HG03439 (cell line): Measurements from ENCODE around the gene SEL1L.
A peak's percentile ranks its signal among the peaks of the same experiment; 100 is the strongest.
"Not testable (repeated sequence)": the region's sequence is repeated elsewhere in the genome, so short reads cannot be mapped to it uniquely, and the experiment has no call there.

Experiments used
- ATAC-seq: cut with Tn5 transposase; IDR thresholded peaks from one replicate; pipeline ENCODE4 v1.9.1; 2021; ENCODE audit warnings: mild to moderate bottlenecking, moderate library complexity; ENCODE audit not compliant: unreplicated experiment

The SEL1L gene

DNA sequence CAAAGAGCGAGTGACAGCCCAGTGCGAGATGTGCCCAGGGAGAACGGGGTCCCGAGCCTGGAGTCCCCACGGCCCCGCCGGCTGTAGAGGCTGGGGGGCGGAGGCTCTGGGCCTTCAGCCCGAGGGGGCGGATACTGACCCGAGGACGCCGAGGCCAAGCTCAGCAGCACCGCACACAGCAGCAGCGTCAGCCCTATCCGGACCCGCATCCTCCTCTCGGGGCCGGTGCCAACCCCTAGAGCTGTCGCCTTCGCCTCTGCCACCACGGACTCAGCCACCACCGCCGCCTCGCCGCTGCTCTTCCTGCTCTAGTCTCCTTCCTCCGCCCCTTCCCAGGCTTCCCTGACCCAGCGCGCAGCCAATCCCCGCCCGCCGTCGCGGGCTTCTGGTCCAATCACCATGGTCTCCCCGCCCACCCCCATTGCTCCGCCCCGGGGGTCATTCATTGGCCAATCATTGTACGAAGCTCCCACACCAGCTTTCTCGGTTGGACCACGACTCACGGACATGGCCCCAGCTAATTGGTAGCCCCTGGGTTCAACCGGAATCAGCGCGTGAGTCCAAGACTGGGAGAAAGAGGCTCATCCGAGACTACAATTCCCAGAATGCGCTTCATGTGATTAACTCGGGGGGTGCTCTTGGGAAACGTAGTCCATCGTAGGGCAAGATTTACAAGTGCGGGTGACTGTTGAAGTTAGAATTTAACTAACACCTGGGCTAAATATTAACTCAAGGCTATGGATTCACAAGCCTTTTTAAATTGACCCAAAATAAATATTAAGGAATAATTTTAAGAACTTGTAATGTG lies at the start of gene SEL1L:
TSS of gene SEL1L (minus strand) at position 318 of the 808 bp plus-strand sequence. CDS start at position 209, 109 bp downstream.
- ATAC-seq = peak; percentile 96

DNA sequence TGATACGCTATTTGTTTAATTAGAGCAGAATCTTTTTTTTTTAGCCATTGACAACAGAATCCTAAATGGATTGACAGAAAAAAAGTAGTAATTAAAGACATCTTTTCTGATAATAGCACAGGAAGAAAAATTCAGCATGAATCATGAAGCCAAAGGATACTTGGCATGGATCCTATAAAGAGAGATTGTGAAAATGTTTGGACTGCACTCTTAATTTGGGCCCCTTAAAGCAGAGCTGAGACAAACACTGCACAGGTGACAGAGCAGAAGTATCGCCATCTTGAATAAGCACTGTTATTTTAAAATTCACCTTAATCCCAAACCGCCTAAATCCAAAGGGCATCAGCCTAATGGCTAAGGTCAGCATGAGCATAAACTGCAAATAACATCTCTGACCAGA lies 48.8 kb upstream of the SEL1L start:
- no peak for ATAC-seq

DNA sequence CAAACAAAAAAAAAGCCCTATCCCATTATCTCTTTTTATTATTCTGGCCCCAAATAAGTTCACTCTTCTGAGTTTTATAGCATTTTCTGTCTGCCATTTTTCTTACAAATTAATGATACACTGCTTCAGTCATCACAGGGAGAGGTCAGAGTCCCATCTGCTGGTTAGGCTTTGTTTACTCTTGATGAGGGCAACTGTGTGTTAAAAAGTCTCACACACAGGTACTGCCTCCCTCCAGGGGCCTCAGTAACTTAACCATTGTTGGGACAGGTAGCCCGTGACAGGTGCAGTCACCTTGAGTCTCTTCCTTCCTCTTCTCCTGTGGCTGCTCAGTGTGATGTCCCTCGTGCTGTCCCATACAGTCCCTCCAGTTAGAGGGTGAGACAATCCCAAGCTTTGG lies 45.5 kb upstream of the SEL1L start:
- ATAC-seq = no peak

DNA sequence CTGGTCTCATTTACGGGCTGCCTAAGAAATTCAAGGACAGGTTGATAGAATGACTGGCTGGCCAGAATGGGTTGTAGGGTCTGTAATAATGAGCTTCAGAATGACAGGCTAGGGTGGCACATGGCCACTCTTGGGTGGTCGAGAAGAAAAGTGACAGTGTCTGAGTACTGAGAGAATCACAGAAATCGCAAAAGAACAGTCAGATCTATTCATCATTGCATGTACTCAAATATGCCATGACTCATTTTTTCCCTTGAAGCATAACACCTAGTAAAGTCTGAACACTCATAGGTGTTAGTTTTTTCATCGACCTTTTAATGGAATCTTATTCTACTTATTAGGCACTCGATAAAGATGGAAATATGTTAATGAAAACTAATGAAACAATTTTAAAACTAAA lies 37.8 kb upstream of the SEL1L start:
- no peak for ATAC-seq

DNA sequence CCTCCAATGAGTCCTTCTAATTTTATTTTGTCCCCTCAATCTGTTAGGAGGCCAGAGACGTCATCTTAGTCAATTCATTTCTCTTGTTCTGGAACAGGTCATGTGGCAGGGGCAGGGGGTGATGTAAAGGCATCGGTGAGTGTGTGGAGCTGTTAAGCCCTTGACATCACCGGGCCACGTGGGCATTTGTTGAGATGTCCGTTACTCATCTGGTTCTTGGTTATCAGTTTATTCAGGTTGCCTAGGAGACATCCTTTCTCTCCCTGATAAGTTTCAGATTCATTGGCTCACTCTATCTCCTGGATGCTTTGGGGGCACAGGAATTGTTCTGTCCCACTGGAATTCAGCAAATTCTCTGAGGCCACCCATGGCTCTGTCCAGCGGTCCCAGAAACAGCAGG lies 33.6 kb upstream of the SEL1L start:
- no peak for ATAC-seq

DNA sequence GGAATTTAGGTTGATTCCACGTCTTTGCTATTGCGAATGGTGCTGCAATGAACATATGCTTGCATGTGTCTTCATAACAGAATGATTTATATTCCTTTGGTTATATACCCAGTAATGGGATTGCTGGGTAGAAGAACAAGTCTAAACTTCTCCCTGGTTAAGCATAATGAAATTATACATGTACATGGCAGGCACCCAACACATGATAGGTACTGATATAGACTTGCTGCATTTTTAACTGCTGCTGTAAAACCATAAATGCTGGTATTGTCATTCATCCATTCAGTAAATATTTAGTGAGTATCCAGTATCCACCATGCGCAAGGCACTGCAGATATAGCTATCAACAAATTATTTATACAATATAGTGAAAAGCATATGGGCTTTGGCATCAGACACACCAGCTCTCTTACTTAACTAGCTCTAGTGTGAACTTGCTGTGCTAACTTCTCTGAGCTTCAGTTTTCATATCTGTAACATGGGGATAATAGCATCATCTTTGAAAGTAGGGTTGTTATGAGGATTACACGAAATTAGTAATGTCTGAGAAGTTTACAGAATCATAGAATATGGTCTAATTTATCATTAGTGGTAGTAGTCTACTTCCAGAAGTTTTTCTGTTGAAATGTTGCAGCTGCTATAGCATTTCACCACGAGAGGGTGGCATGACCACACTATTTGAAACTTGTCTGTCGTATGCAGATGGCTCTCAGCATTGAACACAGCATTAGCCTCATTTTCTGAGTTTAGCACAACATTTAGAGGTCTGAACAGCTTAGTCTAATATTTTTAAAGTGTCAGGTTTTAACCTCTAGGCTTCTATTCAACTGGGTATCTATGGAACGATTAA lies 32.0 kb upstream of the SEL1L start:
- peak; percentile 87 for ATAC-seq

DNA sequence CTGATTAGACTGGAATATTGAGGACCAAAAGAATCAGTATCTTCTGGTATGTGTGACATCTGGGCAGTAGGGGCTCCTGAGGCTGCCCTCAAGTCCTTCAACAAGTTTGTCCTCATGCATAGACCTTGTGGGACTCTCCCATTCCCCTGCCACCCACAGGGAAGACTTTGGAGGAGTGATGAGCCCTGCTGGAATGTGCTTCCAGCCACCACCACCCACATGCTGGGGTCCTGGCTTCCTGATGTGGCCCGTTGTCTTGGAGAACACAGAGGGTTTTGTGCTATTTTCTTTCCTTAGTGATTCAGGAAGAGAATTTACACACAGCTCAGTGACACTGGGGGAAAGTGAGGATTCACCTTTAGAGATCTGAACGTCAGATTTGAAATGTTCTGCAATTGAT lies 29.2 kb upstream of the SEL1L start:
- no peak for ATAC-seq

DNA sequence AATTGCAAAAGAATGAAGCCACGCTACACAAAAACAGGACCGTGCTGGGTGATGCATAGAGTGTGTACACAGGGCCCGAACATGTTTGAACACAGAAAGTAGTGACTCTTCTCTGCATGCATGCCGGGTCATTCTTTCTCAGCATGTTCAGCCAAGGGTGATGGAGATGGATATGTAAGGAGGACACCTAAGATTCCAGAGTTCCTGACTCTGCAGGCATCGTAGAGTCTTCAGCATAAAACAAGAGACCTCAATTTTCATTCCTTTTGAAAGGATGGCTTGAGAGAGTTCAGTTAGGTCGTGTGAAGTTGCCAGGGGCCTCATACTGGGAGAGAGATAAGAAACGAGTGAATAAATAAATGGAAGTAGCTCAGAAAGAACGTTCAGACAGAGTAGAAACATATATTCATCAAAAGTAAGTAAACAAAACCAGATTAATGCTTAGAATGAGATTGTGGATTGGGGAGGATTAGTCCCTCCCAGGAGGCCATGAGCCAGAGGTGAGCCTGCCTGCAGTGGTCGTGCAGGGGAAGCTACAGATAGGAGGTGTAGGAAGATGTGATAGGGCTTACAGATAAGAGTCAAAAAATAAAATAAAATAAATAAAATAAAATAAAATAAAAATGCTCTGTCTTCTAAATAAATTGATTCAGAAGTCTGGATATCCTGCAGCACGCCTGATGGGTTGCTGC lies 27.6 kb upstream of the SEL1L start:
- no peak for ATAC-seq

DNA sequence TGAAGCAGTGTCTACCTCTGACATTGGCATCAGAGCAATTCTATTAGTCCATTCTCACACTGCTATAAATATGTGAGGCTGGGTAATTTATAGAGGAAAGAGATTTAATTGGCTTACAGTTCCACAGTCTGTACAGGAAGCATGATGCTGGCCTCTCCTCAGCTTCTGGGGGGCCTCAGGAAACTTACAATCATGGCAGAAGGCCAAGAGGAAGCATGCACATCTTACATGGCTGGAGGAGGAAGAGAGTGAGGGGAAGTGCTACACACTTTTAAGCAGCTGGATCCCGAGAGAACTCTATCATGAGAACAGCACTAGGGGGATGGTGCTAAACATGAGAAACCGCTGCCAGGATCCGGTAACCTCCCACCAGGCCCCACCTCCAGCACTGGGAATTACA lies 25.7 kb upstream of the SEL1L start:
- ATAC-seq = no peak

DNA sequence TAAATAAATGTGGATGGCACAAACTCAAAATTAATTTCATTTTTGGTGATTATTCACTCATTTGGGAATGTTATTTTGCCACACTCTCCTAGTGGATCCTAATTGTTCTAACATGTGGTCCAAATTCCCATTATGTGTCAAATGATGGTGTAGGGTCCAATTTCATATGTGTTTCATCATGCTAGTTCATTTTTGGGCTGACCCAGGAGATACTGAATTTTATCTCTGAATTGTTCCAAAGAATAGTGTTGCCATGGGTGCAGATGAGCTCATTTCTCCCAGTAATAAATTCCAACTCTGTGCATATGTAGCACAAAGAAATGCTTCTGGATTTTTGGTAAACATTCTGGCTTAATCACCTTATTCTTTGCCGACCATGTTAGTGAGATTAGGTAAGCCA lies 23.5 kb upstream of the SEL1L start:
- no peak for ATAC-seq

DNA sequence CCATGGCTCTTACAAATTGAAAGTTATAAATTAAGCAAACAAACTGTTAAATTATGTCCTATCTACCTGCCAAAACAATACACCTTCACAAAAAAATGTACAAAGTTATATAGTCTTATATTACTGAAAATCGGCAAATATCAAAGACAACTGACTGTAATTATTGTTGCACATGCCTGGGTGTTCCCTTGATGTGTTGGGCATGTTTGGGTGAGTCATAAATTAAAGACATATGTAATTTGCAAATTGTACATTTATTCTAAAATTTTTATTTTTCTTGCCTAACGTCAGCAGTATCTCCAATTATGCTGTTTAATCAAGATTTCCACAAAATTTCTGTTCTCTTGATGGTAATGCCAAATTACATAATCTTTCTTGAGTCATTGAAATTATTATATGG lies 22.0 kb upstream of the SEL1L start:
- no peak for ATAC-seq

DNA sequence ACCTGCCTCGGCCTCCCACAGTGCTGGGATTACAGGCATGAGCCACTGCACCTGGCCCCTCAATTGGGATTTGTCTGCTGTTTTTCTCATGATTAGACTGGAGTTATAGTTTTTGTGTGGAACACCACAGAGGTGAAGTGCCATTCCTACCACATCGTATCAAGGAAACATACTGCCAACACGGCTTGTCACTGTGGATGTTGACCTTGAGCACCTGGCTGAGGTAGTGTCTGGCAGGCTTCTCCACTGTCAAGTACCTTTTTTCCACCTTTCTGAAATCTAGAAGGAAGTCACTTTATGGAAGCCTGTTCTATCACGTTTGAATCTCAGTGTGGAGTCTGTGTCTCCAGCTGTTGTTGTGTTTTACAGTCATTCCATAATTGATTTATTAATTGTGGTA lies 21.4 kb upstream of the SEL1L start:
- no peak for ATAC-seq

DNA sequence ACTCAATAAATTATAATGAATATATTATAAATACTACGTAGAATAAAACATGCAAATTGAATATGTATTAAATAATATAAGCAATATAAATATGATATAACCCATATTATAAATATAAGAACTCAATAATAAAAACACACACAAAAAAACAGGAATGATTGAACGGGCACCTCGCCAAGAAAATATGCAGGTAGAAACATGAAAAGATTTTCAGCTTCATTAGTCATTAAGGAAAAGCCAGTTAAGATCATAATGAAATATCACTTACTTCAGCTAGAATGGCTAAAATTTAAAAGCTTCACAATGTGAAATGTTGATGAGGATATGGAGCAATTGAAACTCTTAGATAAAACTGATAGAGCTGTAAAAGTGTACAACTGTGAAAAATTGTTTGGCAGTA lies 17.8 kb upstream of the SEL1L start:
- no peak for ATAC-seq

DNA sequence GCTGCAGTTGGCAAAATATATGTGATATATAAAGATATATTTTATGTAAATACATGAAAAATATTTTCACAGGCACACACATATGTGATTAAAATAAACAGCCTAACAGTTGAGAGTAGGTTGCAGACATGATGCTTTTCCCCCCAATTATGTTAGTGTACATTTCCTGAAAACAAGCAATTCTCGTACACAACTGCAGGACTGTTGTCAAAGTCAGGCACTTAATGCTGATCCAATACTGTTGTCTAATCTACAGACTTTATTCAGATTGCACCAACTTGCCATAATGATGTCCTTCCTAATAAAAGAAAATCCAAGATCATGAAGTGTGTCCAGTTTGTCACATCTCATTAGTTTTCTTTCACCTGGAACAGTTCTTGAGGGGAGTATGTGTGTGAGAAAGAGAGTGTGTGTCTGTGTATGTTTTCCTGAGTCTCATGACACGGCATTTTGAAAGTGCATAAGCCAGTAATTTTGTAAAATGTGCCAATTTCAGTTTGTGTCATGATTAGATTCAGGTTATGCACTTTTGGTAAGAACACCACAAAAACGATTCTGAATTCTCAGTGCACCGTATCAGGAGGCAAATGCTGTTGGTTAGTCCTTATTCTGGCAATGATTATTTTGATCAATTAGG lies 16.5 kb upstream of the SEL1L start:
- peak; percentile 97 for ATAC-seq

DNA sequence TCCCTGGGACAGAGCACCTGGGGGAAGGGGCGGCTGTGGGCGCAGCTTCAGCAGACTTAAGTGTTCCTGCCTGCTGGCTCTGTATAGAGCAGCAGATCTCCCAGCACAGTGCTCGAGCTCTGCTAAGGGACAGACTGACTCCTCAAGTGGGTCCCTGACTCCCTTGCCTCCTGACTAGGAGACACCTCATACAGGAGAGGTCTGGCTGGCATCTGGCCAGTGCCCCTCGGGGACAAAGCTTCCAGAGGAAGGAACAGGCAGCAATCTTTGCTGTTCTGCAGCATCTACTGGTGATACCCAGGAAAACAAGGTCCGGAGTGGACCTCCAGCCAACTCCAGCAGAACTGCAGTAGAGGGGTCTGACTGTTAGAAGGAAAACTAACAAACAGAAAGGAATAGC lies 7.6 kb upstream of the SEL1L start:
- not testable (repeated sequence) for ATAC-seq

DNA sequence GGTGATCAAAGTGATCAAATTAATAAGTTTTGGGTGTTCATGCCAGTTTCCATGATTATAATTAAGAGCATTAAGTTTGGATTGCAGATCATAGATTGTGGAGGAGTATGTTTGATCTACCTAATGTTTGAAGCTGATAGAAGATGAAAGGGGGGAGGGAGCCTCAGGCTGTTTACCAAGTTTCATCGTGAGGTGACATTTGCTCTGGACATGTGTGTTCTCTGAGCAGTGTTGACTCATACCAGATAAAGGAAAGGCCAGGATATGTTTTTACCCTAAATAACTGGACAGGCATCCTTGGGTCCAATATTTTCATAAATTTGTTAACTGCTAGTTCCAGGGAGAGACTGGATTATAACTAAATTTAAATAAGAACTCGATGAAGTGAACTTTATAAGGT lies 3.5 kb upstream of the SEL1L start:
- ATAC-seq = no peak

DNA sequence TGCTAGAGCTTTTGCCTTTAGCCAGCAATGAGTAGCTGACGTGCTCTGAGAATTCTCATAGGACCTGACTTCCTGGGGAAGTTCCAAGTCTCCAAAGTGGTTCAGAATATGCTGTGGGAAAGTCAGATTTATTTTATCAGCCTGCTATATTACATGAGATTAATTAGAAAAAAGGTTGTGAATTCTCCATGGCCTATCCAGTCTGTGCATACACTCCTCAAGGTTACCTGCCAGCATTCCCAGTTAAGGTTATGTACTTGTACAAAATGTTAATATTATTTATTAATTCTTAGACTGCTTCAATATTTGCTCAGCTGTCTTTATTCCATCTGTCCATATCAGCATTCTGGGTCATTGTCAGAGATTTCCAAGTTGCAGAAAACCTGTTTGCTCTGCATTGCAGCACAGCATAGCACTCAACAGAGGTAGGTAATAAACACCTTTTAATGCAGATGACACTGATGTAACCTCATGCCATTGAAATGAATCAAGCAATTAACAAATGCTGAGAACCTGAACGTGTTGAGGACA lies 2.7 kb upstream of the SEL1L start:
- no peak for ATAC-seq

DNA sequence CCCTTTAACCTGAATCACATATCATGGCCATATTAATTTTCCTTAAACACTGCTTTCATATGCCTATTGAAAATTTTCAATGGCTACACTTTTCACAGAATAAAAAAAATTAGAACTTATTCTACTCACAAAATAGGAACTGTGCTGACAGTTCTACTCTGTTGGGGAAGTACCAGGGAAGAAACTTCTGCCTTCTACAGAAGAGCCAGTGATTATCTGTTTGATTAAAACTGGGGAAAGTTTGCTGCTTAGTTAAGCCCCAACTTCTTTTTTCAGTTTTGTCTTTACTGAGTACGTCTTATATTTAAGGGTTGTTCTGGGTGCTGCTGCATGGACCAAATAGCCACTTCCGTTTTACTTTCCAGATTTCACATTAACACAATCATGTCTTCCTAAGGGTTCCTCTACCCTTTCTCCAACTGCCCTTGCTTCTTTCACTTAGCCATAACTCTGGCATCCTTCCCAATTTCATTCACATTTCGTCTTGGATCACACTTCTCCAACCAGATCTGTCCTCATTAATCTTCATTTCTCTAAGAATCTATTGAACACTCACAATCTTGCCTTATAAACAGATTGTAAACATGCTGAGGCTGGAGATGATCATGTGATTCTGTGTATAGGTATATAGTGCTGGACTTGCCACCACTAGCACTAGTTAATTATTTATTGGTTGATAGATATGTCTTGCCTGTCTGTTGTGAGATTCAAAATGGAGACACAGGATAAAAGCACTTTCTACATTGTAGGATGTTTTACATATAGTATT lies 1.9 kb upstream of the SEL1L start:
- no peak for ATAC-seq

DNA sequence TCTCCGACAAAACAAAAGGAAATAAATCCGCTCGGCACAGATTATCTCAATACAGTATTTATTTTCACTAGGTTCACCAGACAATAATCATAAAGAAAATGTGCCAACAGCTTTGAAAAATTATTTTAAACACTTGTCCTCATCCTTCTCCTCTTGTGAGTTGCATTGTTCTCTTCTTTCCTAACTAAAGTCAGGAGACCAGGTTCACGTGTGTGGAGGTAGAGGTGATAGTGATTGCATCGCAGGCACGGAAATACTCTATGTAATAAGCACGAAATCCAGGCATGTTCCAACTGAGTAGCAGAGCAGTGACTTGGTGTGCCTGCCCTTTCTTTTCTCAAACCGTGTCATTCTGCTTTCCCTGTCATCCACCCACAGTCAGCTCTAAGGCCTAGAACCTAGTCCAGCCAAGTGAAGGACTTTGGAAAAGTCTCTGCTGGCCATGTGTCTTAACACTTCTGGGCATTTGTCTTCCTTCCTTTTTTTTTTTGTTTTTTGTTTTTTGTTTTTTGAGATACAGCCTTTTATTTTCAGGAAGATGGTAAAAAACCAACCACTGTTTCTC lies 939 bp upstream of the SEL1L start:
- ATAC-seq = no peak

DNA sequence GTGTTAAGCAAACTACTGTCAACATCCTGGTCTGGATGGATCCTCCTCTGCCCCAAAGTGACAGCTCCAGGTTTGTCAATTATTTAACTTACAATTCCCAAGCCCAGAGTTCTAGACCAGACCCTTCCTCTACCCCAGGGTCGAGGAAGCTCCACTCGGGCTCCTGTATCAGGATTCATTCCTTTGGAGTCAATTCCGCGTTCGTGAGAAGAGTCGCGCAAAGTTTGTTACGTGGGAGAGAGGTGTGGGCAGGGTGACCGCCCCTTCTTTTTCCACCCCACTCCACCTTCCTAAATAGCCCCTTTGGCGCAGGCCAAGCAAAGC lies 479 bp downstream of the SEL1L start:
- ATAC-seq = no peak
